NCI-H2081 treated with DMSO at 0.1 percent for 48 hours (cell line): ENCODE results near the gene CACNB4.
A peak's percentile ranks its signal among the peaks of the same experiment; 100 is the strongest.

Experiments used
- DNase-seq: peaks from one replicate; lab custom pipeline; 2025; lab: John Stamatoyannopoulos, UW

The CACNB4 gene

DNA sequence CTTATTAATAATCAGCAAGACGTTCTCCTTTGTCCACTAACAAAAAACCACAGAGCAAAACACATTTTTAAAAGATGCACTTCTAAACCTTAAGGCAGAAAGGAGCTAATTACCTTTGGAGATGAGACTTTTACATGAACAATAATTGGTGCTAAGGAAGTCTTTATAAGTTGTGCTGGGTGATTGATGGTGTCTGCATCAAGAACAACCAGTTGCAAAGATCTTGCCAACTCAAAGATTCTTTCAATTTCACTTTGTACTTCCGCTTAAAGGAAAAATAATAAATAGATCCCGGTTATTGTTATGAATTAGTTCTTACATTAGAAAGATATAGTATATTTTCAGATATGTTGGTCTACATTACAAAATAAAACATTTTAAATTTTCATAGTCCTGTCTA lies 243.7 kb downstream of the CACNB4 start:
- no peak for DNase-seq

- DNase-seq = no peak
Measured at GRCh38 chr2:151853070-151853758, 245.6 kb downstream of the CACNB4 start.

DNA sequence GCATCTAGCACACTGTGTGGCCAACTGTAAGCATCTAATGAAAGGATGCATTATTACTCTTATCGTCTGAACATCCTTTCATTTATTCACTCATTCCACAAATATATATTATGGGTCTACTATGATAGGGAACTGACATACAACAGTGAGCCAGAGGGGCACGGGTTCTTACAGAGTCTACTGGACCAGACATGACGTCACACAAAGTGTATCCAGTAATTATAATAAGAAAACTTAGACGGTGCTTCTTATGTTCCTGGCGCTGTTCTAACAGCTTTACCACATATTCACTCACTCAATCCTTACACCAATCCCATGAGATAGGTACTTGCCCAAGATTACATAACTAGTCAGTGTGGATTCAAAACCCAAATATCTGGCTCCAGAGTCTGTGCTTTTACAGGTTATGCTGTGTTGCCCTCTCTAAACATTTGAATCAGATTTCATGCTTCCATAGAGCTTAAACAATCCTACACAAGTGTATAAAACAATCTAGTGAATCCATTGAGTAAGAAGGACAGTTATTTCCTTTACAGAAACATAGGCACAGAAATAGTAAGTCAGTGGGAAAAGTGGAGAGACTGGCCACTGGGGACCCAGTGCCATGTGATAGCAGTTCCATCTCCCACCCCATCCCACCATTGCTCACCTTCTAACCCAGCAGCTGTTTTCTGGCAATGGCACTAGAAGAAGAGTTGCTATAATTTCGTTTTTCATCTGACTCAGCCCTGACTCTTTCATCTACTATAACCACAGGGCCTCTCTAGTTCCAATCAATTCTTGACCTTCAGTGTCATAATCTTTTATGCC lies 246.4 kb downstream of the CACNB4 start:
- no peak for DNase-seq

- no peak for DNase-seq
Measured at GRCh38 chr2:151851761-151852160, 247.1 kb downstream of the CACNB4 start.

DNA sequence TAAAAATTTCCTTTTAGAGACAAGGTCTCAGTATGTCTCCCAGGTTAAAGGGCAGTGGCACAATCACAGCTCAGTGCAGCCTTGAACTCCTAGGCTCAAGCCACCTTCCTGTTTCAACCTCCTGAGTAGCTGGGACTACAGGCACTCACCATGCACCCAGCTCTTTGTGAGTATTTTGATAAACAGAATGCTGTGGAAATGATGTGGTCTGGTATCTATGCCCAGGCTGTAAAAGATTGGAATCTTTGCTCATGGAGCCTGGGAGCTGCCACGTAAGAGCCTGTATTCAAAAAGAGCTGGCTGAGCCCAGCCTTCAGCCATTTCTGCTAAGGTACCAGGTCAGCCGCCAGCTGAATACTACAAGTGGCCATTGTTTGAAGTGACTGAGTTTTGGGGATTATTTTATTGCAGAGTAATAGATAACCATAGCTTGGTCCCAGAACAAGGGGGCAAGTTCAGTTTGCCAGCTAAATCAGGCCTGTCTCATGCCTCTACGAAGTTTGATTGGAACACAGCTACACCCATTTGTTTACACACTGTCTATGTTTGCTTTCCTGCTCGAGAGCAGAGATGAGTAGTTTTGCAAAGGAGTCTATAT lies 249.3 kb downstream of the CACNB4 start:
- DNase-seq = no peak

DNA sequence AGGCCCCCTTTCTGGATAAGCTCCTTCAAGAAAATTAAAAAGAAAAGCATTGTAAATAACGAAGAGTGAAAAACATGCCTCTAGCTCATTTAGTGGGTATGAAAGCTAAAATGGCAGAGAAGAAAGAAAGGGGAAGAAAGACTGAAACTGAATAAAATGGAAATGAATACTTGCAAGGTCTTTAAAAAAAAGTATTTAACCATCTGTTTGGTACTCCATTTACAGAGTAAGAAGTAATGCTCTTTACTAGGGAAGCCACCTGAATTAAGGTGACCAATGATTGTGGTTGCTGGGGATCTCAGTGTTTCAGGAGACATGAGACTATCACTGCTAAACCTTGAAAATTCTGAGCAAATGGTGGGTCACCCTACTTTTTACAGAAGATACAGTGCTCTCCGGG lies 253.0 kb downstream of the CACNB4 start:
- DNase-seq = no peak

GRCh38 chr2:151845481-151845880 lies 253.4 kb downstream of the CACNB4 start:
- DNase-seq = no peak

DNA sequence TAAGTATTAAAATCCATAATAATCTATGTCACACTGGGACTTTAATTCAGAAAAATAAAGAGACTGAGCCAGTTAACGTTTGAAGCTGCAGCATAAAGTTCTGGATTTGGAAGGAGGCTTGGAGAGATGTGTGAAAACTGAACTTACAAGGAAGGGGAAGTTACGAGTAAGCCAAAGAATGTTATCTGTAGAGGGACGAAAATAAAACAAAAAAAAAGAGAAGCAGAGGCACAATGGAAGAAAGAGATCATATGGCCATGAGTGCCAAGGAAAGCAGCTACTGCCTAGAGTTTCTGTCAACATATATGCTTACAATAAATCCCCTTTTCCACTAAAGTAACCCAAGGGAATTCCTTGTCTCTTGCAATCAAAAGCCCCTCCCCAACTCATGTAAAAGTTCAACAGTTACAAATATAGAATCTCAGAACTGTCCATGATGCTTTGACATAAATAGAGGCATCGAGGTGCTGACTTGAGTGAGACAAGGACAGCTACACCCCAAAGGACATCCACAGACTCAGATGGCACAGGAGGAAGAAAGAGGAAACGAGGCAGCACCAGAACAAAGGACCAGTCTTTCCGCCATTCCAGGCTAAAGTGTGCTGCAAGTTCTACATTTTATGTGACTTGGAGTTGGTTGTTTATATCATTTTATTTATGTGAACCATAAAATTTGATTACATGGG lies 254.5 kb downstream of the CACNB4 start:
- no peak for DNase-seq

GRCh38 chr2:151843691-151844061 lies 255.2 kb downstream of the CACNB4 start:
- DNase-seq = no peak

DNA sequence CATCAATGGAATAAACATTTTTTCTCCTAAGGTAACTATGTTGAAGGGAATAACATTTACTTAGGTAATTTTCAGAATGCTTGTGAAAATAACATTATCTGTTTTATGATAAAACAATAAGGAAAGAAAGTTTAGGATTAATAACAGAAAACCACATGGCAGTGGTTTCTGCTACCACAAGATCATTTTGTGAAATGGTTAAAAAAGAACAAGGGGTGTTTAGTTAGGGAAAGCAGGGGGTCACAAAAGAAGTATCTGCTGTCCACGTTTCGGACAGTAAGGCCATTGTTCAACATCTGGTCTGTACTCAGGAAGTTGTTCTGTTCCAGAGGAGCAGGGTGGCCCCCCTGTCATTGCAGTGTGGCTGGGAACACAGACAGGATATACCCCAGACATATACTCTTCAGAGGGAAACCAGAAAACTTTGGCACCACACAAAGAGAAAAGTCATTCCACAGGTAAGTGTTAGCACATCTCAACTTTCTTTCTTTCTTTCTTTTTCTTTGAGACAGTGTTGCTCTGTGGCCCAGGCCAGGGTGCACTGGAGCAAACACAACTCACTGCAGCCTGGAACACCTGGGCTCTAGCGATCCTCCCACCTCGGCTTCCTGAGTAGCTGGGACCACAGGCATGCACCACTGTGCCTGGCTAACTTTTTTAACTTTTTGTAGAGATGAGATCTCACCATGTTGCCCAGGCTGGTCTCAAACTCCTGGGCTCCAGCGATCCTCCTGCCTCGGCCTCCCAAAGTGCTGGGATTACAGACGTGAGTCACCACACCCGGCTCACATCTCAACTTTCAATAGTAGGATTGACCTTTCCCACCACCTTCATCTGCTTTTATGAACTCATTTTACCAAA lies 255.8 kb downstream of the CACNB4 start:
- no peak for DNase-seq

DNA sequence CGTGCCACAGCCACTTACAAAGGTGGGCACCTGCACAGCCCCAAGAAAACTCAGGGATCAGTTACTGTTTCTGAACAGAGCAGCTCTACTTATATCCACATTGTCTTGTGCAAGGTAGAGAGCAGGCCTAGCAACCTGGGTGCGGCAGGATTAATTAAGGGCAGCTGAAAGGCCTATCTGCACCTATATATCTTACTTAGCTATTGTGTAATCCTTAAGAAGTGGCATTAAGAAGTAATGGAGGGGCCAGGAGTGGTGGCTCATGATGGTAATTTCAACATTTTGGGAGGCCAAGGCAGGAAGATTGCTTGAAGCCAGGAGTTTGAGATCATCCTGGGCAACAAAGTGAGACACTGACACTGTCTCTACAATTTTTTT lies 257.8 kb downstream of the CACNB4 start:
- DNase-seq = no peak

DNA sequence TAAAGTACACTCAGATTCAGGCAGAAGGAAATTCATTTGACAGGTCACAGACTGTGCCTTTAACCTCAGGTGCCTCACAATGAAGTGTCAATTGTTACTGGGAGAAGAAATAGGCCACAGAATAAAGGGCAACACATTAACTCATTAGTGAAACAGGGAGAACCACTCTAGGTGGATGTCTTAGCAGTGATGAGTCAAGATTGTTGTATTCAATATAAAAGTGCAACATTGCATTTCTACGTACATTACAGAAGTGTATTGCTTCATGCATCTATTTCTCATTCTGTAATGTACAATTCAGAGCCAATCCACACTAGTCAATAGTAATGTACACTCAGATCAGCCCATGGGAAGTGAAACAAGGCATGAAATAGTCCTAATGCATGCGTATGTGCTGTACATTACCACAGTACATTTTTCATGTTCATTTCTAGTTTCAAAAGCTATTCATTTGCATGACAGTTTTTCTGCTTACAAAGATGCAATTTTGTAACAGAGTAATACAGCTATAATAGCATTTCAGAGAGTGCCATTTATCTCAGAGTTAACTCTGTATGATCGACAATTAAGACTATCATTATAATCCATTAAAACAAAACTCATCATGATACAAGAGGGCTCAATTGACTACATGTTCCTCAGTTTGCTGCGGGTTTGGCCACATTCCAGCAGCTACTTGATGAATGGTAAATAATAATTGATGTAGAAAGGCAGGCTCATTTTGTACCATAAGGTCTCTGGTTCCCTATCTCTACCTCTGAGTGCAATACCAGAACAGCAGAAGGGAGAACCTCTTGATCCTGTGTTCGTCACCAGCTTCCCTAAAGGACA lies 258.4 kb downstream of the CACNB4 start:
- DNase-seq = no peak

GRCh38 chr2:151837926-151838325 lies 260.9 kb downstream of the CACNB4 start:
- DNase-seq = no peak

- no peak for DNase-seq
Measured at GRCh38 chr2:151833984-151834383, 264.9 kb downstream of the CACNB4 start.

GRCh38 chr2:151830961-151831360 lies 267.9 kb downstream of the CACNB4 start:
- no peak for DNase-seq

DNA sequence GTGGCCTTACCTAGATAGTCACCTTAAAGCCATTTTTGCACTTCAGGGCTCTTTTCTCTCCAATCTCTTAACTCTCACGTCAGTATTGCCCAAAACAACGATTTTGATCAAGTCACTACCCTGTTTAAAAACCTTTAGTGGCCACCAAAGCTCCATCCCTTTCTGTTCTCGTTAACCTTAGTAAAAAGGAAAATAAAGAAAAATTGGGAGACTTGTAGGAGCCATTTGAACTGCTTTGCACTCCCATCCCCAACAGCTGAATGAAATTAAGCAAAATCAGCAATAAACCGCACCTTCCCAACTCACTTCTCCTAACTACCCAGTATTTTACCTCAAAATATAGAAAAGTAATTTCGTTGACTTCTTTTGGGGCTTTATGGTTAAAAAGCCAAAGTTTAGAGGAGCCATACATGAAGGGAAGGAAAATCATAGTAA lies 269.9 kb downstream of the CACNB4 start:
- DNase-seq = no peak

GRCh38 chr2:151828143-151828889 lies 270.5 kb downstream of the CACNB4 start, which contains the start of gene ARL5A:
TSS of gene ARL5A (minus strand) at chr2:151828421. CDS start at chr2:151828176, 245 bp downstream.
- DNase-seq = peak; percentile 60

- DNase-seq = no peak
Measured at GRCh38 chr2:151827564-151828142, 271.2 kb downstream of the CACNB4 start.

- no peak for DNase-seq
Measured at GRCh38 chr2:151826737-151827157, 272.1 kb downstream of the CACNB4 start.
